Measurements from ENCODE around the gene MAG.
"Not testable (repeated sequence)": the region's sequence is repeated elsewhere in the genome, so short reads cannot be mapped to it uniquely, and the experiment has no call there.

MAG gene

DNA sequence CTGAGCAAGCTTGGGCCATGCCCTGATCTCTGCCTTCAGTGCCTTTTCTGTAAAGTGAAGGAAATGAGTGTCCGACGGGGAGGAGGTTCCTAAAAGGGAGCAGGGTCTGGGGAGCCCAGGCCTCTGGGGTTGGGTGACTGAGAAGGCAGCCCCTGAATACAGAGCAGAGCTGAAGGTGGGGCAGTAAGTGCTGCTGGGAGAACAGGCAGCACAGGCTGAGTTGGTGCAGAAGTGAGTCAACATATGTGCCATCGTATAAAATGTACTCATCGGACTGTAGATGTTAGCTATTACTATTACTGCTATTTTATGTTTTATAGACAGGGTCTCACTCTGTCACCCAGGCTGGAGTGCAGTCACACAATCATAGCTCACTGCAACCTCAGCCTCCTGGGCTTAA lies 10.7 kb upstream of the MAG start:
- no peak for DNase-seq (ENCODE audit: low spot score)

DNA sequence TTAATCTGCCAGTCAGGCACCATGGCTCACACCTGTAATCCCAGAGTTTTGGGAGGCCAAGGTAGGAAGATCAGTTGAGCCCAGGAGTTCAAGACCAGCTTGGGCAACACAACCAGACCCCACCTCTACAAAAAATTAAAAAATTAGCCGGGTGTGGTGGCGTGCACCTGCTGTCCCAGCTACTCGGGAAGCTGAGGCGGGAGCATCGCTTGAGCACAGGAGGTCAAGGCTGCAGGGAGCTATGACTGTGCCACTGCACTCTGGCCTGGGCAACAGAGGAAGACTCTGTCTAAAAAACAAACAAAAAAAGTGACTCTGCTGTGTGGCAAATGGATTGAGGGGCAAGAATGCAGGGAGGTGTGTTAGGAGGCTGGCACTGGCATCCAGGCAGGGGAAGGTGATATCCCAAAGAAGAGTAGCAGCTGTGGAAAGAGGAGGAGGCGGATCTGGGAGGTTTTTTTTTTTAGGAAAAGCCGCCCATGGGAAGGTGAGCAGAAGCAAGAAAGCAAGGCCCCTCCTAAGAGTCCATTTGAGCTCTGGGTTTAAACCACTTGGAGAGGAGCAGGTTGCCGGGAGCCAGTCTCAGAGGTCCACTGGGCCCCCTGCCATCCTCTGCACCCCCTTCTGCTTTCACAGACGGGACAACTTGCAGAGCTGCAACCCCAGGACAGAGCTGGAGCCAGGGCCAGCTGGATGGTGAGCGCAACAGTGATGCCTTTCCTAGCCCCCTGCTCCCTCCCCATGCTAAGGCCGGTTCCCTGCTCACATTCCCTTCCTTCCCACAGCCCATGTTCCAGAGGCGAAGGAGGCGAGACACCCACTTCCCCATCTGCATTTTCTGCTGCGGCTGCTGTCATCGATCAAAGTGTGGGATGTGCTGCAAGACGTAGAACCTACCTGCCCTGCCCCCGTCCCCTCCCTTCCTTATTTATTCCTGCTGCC lies 7.5 kb upstream of the MAG start:
- no peak for DNase-seq (ENCODE audit: low spot score)

DNA sequence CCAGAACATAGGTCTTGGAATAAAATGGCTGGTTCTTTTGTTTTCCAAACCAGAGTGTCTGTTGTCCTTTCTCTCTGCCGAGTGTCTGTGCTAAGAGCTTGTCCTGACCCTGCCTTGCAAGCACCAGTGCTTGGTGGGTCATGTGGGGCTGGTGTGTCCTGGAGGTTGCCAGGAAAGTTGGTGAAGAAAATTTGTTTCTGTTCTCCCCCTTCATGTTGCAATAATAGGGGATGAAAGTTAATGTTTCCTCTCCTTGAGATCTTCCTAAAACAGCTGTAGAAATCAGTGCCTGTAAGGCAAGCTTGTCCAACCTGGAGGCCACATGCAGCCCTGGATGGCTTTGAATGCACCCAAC lies 6.9 kb upstream of the MAG start:
- no peak for DNase-seq (ENCODE audit: low spot score)

DNA sequence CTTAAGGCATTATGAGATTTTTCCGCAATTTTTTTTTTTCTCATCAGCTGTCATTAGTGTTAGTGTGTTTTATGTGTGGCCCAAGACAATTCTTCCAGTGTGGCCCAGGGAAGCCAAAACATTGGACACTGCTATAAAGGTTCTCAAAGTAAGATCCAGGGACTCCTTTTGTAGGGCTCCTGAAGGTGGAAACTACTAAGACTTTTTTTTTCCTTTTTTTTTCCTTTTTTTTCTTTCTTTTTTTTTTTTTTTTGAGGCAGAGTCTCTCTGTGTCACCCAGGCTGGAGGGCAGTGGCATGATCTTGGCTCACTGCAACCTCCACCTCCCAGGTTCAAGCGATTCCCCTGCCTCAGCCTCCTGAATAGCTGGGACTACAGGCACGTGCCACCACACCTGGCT lies 6.5 kb upstream of the MAG start:
- not testable (repeated sequence) for DNase-seq (ENCODE audit: low spot score)

DNA sequence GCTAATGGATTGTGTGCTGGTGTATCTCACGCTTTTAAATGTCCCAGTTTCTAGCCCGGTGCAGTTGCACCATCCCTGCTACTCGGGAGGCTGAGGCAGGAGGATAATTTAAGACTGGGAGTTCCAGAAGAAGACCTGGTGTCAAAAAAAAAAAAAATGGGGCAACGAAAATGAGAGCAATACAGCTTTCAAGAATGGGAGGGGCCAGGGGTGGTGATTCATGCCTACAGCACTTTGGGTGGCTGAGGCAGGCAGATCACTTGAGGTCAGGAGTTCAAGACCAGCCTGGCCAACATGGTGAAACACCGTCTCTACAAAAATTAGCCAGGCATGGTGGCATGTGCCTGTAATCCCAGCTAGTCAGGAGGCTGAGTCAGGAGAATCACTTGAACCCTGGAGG lies 5.9 kb upstream of the MAG start:
- DNase-seq (ENCODE audit: low spot score): not testable (repeated sequence)

DNA sequence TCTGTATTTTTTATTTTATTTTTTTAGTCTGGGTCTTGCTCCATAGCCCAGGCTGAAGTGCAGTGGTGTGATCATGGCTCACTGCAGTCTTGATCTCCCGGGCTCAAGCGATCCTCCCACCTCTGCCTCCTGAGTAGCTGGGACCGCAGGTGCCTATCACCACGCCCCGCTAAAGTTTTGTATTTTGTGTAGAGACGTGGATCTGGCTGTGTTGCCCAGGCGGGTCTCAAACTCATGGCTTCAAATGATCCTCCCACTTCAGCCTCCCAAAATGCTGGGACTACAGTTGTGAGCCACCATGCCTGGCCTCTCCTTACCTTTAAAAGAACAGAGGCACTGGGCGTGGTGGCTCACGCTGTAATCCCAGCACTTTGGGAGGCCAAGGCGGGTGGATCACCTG lies 4.2 kb upstream of the MAG start:
- DNase-seq (ENCODE audit: low spot score): no peak

DNA sequence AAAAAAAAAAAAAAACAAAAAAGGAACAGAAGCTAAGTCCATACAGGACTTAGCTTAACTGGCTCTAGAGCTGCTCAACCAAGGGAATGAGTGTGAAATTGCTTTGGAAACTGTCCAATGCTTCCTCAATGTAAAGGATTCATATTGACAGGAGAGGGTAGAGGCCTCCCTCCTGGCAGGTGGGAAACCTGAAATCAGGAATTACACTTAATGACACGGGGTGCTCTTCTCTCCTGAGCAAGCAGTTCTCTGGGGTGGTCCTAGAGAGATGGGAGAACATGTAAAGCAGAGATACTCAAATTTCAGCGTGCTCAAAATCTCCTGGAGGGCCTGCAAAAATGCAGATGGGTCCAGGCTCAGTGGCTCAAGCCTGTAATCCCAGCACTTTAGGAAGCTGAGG lies 3.6 kb upstream of the MAG start:
- no peak for DNase-seq (ENCODE audit: low spot score)

DNA sequence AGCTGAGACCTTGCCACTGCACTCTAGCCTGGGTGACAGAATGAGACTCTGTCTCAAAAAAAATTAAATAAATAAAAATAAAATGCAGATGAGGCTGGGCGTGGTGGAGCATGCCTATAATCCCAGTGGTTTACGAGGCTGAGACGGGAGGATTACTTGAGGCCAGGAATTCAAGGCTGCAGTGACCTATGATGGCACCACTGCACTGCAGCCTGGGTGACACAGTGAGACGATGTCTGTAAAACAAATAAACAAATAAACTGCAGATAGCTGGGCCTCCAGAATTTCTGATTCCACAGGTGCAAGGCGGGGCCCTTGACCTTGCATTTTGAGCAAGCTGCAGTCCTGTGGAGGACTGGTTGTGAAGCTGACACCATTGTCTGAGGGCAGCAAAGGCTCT lies 3.1 kb upstream of the MAG start:
- no peak for DNase-seq (ENCODE audit: low spot score)

DNA sequence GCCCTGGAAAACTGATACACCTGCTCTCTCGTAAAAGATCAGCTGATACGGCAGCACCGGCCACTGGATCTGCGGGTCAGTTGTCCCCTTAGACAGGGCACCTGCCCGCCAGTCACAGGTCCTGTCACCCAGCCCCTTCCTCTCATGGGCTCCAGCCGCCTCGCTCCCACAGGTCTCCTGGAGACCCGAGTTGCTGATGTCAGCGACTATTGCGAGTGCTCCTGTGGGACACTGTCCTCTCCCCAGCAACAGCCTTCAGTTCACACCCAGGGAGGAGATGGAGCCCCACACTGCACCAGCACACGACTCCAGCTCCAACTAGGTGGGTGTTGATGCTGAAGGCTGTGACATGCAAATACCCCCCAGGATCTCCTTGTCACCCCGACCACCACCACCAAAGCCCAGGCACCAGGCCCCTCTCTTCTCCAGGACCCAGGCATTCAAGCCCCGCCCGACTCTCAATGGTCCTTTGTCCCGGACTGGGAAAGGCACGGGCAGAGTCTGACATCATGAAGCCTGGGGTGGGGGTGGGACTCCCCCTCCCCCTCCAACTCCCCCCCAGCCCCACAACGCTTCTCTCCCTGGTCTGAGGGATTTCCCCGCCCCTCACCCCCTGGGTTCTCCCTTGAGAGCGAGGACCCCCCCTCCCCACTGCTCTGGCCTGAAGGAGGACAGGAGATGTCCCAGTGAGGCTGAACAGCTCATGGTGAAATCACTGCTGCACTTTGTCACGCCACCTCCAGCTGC lies 1.4 kb upstream of the MAG start:
- DNase-seq (ENCODE audit: low spot score): no peak

DNA sequence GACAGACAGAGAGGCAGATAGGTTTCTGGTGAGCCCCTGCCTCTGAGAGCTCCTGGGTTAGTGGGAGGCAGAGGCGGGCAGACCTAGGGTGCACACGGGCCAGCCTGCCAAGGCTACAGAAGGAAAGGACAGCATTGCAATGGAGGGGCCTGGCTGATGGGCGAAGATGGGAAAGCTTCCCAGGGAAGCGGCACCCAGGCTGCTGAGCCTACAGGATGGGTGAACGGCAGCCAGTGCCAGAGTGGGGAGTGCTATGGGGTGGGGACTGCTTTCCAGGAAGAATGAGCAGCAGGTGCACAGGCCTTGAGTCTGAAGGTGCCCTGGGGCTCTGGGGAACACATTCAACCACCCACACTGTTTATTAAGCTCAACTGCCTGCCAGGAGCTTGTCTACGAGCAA lies 702 bp upstream of the MAG start:
- DNase-seq (ENCODE audit: low spot score): no peak

DNA sequence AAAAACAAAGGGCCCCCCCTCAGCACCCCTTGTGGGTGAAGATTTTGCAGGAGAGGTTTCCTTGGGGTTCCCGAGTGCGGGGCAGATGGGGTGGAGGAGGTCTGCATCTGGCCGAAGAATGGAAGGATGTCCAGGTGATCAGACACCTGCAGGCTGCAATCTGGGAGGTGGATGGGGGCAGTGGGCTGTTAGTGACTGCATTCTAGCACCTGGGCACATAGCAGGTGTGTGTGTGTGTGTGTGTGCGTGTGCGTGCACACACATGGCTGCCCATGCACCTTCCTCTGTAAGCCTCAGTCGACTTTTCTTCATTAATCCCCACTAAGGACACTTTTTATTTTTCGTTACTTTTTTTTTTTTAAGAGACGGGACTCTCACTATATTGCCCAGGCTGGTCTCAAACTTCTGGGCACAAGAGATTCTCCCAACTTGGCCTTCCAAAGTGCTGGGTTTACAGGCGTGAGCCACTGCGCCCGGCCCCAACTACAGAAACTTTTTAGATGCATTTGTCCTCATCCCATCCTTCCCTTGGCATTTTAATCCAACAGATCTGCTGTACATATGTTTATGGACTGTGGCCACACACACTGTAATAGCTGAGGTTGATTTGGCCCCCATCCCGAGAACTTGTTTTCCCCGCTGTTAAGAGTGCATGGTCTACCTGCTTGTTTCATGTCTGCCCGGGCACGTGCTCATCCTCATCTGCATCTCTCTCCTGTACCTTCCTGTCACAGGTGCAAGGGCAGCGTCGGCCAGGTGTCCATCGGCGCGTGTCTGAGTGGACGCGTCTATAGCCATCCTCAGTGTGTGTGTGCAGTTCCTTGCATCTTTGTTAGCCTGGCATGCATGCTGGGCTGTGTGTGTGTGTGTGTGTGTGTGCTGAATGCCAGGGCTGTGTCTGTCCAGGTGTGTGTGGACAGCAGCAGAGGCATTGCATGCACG lies 731 bp downstream of the MAG start:
- DNase-seq (ENCODE audit: low spot score): no peak

DNA sequence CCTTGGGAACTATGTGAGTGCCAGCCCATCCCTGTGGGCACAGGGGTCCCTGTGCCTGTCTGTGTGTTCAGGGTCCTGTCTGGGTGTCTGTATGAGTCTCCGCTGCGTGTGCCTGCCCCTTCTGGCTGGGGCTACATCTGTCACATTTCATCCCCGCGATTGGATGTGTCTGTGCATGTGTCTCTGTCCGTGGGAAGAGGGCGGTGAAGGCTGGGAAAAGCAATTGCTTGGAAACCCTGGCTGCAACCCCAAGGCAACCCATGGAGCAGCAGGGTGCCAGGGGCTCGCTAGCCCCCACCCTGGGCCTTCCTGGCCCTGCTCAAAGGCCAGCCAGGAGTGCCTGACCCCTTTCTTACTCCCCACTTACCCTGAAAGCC lies 1.4 kb downstream of the MAG start:
- DNase-seq (ENCODE audit: low spot score): no peak

DNA sequence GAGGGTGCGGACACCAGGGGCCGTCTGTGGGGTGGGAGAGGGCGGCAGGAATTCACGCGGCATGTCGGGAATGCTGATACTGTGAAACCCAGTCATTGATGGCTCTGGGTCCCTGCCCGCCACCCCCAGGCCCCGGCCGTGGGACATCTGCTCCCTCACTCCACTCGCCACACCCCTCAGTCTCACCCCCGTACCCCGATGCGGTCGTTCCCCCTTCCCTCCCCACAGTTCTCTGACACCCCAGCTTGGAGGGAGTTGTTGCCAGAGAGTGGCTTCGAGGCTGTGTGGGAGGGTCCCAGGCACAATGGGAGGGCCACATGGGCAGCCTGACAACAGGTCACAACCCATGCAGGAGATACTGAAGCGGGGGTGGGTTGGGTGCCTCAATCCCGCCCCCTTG lies 1.8 kb downstream of the MAG start:
- DNase-seq (ENCODE audit: low spot score): no peak

DNA sequence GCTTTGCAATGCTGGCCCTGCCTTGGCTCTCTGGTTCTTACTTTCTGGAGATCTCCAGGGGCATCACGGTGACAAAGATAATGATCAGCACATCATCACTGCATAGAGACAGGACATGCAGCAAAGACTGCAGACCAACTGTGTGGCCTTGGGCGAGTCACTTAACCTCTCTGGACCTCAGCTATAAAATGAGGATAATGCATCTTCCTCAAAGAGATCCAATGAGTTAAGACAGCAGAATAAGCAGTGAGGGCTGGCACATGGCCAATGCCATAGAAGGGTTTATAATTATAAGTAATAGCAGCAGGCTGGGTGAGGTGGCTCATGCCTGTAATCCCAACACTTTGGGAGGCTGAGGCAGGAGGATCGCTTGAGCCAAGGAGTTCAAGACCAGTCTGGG lies 2.4 kb downstream of the MAG start:
- no peak for DNase-seq (ENCODE audit: low spot score)

DNA sequence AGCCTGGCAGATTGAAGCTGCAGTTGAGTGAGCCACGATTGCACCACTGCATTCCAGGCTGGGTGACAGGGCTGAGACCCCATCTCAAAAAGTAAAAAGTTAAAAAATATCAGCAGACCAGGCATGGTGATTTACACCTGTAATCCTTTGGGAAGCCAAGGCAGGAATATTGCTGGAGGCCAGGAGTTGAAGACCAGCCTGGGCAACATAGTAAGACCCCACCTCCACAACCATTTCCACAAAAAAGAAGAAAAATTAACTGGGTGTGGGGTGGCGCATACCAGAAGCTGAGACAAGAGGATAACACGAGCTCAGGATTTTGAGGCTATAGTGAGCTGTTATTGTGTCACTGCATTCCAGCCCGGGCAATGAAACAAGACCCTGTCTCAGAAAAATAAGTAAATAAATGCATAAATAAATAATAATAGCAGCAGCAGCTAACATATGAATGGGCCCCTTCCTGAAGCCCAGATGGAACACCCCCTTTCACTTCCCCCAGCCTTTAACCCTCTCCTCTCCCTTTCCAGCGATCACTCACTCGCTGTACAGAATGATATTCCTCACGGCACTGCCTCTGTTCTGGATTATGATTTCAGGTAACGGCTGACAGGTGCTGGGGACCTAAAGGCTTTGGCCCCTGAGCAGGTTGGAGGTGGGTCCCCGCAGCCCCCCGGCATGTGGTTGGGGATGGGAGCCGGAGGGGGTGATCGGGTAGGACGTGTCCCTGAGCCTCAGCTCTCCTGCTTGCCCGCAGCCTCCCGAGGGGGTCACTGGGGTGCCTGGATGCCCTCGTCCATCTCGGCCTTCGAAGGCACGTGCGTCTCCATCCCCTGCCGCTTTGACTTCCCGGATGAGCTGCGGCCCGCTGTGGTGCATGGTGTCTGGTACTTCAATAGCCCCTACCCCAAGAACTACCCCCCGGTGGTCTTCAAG lies 3.2 kb downstream of the MAG start:
- DNase-seq (ENCODE audit: low spot score): no peak

DNA sequence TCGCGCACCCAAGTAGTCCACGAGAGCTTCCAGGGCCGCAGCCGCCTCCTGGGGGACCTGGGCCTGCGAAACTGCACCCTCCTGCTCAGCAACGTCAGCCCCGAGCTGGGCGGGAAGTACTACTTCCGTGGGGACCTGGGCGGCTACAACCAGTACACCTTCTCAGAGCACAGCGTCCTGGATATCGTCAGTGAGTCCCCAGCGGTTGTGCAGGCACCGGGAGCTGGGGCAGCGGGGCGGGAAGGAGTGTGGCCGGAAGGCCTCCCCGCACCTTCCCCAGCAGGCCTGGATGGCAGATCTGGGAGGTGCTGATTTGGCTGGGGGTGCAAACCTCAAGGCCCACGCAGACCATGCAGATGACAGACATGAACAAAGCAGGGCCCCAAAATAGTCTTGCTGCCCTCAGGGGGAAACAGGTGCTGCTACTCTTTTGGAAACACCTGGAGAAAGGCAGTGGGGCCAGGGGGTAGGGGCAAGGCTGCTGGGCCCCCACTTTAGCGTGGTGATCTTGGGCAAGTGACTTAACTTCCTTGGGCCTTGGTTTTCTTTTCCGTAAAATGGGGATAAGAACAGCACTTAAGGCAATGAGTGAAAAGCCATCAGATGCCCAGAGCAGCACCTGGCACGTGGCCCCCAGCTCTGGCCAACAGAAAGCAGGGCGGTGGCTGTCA lies 4.0 kb downstream of the MAG start:
- DNase-seq (ENCODE audit: low spot score): no peak

DNA sequence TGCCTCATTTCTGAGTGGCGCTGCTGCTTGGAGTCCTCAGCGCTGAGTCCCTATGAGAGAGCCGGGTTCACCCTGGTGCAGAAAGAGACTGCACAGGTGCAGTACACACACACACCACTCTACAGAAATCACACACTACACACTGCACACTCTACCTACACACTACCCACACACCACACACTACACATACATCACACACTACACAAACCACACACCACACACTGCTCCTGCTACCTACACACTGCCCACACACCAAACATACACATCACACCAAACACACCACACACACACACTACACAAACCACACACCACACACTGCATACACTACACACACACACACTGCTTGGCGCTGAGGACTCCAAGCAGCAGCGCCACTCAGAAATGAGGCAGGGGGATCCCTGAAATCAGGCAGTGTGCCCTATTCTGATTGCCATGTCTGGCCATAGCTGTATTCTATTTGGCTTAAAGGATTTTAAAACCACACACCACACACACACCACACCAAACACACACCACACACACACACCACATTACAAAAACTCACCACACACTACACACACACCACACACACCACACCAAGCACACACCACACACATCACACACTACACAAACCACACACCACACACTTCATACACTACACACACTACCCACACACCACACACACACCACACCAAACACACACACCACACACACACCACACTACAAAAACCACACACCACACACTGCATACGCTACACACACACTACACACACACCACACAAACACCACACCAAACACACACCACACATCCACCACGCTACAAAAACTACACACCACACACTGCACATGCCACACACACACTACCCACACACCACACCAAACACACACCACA lies 4.9 kb downstream of the MAG start:
- DNase-seq (ENCODE audit: low spot score): no peak

DNA sequence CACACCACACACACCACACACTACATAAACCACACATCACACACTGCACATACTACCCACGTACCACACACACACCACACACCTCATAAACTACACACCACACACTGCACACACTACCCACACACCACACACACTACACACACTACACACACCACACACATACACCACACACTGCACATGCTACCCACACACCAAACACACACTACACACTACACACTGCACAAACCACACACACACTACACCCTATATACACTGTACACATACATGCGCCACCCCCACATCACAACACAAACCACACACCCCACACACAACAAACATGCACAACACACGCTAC lies 5.5 kb downstream of the MAG start:
- no peak for DNase-seq (ENCODE audit: low spot score)

DNA sequence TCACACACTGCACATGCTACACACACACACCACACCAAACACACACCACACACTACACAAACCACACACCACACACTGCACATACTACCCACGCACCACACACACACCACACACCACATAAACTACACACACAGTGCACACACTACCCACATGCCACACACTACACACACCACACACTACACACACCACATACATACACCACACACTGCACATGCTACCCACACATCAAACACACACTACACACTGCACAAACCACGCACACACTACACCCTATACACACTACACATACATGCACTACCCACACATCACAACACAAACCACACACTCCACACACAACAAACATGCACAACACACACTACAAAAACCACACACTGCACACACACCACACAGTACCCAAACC lies 6.0 kb downstream of the MAG start:
- no peak for DNase-seq (ENCODE audit: low spot score)

DNA sequence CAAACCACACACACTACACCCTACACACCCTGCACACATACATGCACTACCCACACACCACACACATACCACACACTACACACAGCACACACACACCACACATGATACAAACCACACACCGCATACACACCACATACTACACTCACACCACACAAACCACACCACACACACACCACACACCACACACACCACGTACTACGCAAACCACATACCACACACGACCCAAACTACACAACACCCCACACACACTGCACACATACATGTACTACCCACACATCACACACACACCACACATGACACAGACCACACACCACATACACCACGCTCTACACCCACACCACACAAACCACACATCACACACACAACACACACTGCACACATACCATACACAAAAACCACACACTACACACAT lies 6.6 kb downstream of the MAG start:
- no peak for DNase-seq (ENCODE audit: low spot score)
